Activated effector memory CD4-positive, alpha-beta T cell treated with Interleukin-2 at 50 U/mL for 16 hours (primary cell): Measurements from ENCODE around the gene RALA.

Source experiments
- DNase-seq: peaks from one replicate; pipeline ENCODE4 v3.0.0-alpha.2; 2020

The RALA gene

DNA sequence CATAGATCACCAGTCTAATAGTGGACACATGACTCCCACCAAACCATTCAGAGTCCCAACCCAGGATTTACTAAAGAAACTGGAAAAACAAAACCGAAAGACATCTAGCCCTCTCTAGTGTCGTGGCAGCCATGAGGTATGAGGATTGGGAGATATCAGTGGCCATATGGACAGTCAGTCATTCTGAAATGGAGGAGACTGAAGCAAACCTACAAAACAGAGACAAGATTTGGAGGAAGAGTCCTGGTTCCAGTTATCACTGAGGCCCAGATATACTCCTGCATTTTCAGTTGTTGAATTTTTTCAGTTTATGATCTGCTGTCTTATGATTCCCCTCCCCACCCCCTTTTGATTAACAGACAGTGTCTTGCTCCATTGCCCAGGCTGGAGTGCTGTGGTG is 9.1 kb upstream of the RALA start:
- no peak for DNase-seq

DNA sequence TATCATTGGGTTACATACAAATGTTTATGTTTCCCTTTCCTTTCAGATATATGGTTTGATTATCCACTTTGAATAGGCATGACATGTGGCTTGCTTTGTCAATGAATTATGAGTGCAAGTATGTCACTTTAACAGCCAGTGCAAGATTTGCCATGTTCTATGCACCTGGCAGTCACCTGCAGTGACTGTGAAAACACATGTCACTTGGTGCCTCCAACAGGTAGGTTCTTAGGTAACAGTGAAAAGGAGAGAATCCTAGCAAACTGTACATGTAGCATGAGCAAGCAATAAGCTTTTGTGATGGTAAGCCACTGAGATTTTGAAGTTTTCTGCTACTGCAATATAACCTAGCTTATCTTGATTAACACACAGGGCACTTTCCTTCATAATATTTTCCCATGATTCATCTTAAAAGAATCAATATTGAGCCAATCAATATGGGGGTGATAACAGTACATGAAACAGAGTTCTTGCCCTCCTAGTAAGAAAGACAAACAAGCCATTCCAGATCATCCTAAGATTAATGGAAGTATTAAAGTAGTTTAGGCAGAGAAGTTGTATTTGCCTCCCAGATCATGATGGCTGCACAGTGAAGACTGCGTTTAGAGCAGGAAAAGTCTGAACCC is 7.9 kb upstream of the RALA start:
- no peak for DNase-seq

DNA sequence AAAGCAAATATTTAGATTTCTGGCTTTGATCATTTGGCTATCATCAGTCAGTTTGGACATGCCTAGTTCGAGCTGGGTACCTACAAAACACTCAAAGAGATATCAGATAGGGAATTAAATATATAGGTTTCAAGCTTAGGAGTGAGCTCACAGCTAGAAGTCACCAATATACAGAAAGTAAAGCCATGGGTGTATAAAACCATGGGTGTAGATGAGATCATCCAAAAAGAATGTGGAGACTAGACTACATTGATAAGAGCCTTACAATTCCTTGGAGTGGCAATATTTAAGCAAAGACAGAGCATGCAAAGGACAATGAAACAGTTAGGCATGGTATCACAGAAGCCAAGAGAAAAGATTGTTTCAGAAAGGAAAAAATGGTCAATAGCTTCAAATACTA is 7.2 kb upstream of the RALA start:
- DNase-seq, result no peak

DNA sequence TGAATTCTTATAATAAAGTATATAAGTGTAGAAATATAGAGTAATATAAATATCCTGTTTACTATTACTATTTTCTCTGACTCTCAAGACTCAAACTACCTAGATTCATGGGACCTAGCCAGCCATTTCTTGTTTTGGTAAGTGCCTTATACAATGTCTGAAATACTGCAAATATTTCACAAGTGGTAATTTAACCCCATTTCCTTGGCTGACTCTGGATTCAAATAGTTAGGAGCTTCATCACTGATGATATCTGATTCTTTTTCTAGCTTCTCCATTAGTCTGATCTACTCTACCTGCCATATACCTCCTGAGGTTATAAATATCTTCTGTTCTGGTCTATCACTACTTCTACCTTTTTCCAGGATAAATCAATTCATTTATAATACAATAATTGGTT is 6.4 kb upstream of the RALA start:
- no peak for DNase-seq

DNA sequence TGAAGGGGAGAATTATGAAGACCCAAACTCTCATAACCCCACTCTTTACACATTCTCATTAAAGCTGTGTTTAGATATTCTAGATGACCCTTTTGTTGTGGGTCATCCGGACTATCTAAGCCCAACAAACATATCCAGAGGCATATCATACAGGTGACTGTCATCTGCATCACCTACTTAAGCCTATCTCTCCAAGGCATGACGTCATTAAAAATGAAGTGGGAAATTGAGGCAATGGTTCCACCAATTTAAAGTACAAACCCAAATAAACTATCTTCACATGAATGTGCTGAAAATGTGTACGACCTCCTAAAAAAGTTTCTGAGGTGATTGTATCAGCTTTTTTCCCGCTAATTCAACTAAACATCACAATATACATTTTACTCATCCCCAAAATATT is 4.5 kb upstream of the RALA start:
- no peak for DNase-seq

DNA sequence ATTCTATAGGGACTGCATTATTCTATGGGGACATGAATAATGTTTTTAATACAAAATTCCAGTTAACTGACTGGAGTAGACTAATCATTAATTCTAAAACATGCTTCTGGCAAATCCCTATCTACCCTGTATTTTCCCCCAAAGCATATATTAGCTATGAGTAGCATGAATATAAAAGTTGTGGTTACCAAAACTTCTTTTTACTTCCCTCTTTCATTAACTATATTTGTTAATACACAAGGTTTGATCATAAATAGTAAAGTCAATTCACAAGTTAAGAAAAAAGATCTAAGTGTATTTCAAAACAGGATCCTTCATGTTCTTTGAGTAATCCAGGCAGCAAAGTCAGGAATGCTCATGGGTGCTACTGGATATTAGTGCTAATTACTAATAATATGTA is 2.9 kb upstream of the RALA start:
- no peak for DNase-seq

DNA sequence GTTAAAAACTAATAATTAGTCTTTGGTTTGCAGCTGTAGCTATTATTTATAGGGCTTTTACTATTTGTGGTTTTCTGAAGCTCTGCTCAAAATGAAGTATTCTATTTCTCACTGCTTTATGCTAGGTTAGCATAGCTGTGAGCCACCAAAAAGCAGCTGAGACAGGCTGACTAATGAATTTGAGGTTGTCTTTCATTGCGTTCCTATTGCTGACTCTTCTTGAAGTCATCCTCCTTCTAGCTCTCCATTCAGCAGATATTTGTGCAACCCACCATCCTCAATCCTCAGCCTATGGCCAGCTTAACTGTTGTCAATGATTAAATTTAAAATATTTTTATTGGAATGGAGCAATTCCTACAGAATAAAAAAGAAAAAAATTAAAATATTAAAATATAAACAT is 2.1 kb upstream of the RALA start:
- DNase-seq, result no peak

DNA sequence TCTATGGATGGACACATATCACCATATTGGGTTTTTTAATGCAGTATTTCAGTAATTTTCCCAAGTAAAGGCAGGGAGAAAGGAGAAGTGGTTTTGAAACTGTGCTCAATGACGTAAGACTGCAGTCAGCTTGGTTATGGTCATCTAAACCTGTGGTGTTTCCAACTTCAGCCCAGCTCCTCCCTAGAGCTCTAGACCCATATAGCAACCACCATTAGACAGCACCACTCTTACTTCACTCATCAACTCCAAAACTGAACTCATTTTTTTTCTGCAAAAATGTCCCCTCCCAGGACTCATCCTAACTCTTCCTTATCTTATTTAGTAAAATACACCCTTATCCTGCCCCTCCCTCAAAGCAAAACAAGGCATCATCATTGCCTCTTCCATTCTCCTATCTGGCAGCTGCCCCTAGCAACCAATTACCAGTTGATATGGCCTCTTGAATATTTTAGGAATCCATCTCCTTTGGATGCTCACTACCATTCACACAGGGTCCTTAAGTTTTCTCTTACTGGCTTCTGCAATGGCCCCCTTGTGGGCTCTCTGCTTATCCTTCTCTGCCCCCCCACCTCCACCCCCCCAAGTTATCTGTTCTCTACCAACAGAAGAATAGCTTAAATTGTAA is 1.5 kb upstream of the RALA start:
- no peak for DNase-seq

DNA sequence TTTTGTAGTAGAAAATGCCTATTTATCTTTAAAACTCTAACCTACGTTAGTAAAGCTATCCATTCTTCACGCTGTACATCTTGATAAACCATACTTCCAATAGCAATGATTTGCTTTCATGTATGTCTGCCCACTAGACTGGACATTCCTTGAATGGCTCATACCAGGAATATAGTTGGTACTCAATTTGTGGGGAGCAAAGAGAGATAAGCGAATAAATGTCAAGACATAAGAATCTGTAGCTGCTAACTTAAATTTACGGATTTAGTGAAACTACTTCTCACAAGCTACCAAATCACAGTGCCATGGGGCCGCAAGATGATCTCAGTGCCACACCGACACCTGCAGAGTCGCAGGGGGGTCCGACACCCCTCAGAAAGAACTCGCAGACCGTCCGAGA is 763 bp upstream of the RALA start:
- DNase-seq, result no peak

DNA sequence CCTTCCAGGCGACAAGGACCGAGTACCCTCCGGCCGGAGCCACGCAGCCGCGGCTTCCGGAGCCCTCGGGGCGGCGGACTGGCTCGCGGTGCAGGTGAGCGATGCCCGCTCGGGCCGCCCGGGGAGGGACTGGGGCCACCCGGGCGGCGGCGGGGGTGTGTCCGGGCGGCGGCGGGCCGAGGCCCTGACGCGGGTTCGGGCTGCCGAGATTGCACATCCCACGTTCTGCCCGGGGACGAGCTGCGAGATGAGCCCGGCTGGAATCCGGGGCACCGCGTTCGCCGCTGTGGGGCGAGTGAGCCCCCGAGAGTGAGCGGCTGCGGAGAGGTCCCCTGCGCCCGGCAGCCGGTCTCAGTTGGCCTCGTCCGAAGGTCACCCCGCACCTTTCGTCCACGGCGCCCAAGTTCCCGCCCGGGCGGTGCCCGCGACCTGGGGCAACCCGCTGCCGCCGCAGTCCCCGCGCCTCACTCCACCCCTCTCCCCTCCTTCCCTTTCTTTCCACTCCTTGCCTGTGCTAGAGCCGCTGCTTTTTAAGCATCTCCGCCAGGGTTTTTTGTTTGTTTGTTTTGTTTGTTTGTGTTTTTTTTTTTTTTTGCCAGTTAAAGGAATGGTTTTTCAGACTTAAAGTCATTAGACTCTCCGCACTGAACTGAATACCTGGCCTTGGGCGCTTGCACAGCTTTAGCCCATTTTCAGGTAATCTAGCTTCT is 515 bp downstream of the RALA start:
- DNase-seq, result no peak

DNA sequence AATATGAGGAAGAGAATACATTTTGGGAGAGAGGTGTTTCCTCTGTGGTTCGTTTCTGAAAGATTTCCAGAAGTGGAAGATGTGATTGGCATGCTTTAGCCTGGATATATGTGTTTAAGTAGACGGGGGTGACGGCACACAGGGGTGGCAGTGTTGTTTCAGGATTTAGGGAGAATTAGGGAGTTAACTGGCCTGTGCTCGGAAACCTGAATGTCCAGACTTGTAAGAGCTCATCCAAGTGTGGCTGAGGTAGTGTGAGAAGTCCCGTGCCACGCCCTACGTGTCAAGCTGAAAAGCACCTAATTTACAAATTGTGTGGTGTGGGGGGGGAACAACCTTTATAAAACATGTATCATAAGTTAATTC is 1.1 kb downstream of the RALA start:
- DNase-seq, result no peak

DNA sequence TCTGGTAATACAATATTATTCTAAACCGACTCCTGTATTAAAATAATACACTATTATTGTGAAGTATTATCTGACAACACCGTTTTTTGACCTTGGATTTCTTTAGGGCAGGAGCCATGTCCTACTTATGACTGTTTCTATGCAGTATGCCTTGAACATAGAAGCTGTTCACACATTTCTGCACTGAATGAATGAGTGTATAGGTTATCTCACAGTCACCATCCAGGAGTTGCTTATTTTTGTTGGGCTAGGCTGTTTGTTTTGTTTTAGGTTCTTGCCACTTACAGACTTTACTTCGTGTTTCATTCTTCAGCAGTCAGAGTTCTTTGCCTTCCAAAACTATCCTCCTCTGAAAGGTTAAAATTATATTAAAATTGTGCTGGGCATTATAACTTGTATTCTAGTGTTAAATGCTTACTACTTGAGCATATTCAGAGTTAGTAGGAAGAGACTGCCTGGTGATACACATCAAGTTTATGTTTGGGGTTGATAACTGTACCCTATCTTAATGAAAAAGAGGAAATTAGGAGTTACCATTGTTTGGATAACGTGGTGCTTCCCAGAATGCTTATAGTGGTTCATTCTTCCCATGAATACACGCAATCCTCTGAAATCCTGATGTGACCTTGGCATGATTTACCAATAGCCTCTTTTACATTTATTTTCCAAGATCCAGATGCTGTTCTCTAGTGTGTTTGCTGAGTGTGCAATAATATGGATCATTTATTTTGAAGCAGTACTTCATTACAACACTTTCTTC is 1.7 kb downstream of the RALA start:
- no peak for DNase-seq

DNA sequence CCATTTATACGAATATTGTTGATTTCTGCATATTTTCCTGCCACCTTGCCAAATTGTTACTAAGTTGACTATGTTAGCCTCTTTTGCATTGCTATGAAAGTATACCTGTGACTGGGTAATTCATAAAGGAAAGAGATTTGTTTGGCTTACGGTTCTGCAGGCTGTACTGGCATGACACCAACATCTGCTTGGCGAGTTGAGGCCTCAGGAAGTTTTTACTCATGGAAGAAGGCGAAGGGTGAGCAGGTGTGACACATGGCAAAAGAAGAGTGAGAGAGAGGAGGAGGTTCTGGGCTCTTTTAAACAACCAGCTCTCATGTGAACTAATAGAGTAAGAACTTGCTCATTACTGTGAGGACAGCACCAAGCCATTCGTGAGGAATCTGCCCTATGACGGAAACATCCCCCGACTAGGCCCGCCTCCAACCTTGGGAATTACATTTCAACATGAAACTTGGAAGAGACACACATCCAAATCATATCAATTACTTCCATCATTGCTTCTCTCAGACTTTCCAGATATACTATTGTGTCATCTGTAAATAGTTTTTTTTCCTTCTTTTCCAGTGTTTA is 8.4 kb downstream of the RALA start:
- no peak for DNase-seq

DNA sequence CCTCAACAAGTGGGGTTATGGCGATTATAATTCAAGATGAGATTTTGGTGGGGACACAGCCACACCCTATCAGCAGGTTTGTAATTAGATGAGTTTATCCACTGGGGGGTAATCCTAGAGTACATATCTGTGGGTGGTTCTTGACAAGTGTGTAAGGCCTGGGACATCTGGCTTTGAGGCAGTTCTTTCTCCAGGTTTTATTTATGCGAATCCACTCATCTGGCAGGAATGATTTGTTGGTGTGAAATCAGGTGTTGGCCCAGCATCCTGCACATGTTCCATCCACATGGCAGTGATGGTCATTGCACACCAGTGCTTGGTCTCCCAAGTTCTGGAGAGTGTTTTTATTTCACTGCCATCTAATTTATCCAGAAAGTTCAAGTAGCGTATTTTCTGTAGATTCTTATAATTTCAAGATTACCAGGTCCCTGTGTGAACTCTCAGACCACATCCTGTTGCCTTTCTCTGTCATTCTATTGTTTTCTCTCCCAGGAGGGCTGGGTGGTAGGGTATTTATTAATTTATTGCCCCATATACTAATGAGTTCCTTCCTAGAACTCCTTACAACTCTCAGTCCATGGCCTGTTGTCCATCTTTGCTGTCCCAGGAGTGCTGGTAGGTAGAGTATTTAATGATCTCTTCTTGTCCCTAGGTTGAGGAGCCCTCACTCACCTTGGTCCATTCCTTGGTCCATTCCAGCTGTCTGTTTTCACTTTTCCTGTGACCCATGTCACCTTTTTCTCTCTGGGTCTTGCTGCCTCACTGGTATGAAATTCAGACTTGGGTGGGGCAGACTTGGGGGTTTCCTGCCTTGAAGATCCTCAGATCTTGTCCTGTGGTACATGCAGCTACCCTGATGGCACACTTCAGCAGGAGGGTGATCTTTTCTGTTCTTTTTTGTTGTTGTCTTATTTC is 10.4 kb downstream of the RALA start:
- DNase-seq, result no peak

DNA sequence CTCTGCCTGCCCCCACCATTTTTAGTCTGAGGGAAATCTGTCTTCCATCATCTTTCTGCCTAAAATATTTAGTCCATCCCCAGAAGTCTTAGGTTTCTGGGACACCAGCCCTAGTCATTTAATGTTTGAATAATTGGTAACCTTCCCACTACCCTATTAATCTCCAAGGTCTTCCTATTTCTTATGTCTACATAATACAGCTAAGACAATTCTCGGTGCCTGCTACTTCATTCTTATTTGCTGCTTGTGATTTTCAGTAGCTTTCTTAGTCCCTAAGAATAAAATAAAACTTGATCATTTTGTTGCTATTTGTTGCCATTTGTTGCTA is 11.1 kb downstream of the RALA start:
- no peak for DNase-seq

DNA sequence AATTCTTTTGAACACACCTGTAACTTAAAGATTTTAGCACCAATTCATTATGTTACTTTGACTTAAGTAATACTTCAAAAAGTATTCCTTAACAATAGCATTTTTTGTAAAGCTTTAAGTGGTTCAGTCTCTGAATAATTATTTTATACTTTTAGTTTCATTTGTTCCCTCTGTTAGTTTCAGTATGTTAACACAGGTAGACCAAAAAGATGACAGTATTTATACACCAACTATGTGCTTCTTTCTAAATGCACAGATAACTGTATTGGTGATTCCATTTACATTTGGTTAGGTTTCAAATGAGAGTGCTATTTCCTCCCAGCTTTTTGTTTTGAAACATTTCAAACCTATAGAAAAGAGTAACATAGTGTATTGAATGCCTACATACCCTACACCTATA is 14.0 kb downstream of the RALA start:
- DNase-seq, result no peak

DNA sequence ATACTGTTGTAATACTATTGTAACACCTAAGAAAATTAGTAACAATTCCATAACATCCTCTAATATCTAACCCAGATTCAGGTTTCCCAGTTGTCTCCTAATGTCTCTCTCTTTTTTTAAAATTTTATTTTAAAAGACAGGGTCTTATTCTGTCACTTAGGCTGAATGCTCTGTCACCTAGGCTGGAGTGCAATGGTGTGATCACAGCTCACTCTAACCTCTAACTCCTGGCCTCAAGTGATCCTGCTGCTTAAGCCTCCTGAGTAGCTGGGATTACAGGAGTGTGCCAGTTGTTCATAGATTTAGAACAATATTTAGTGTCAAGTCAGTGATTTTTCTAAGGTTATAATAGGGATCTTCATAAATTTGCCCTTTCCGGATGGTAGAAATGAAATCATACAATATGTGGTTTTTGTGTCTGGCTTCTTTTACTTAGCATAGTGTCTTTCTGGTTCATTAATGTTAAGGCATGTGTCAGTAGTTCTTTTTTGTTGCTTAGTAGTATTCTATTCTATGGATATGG is 14.7 kb downstream of the RALA start:
- no peak for DNase-seq

DNA sequence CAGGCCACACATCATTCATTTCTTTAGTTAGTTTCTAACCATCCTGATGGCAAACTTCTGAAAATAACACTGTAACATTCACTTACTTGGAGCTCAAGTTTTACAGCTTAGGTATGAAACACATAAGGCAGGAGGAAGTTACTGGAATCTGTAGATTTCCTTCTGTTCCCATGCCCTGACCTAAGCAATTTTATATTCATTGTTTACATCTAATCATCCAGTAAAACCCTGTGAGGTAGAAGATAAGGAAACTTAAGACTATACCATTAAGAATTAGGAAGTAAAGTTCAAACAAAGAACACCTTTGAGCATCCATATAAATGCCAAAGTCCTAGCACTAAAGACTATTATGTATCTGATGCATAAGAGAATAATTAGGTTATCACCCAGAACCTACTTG is 19.5 kb downstream of the RALA start:
- DNase-seq, result no peak

DNA sequence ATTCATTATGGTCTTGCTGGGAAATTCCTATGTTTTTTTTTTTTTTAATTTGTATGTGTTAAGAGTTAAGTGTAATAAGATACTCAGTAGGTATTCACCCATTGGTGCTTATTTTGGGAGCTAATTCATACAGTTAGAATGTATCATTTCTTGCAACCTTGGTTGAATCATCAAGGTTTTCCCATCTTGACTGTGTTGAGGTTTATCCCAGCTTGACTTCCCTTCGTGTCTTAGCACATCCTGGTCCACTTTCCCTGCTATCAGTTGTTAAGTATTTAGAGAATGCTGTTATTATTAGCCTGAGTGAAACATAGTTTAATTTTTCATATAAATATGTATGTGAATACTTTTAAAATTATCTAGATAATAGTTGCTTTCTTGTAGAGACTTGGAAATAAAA is 20.8 kb downstream of the RALA start:
- no peak for DNase-seq

DNA sequence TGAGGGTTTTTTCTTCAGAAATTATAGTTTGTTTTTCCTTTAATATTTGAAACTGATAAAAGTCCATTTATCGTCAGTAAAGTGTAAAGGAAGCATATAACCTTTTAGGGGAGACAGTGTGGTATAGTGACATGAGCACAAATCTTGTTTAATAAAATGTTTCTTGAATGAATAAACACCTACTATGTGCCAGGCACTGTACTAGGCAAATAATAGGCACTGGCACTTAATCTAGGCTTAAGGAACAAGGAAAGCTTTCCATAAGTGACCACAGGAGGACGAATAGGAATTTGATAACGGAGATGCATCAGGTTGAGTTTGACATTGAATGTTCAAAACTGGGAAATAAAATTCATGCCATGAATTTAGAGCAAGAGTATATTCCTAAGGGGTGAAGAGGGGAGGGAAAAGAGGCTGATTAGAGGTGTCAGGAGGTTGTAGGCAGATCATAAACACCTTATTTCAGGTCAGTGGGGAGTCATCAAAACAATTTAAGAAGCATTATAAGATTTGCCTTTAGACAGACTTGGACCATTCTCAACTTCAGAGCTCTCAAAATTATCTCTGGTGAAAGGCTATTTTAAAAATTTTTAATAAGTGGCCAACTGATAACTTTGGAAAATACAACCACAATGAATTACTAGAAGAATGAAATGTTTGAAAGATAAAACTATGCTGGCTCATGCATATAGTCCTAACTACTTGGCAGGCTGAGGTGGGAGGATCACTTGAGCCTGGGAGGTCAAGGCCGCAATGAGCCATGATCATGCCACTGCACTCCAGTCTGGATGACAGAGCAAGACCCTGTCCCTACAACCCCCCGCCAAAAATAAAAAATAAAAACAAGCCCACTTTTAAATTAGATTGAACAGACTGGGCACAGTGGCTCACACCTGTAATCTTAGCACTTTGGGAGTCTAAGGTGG is 22.4 kb downstream of the RALA start:
- DNase-seq, result no peak

DNA sequence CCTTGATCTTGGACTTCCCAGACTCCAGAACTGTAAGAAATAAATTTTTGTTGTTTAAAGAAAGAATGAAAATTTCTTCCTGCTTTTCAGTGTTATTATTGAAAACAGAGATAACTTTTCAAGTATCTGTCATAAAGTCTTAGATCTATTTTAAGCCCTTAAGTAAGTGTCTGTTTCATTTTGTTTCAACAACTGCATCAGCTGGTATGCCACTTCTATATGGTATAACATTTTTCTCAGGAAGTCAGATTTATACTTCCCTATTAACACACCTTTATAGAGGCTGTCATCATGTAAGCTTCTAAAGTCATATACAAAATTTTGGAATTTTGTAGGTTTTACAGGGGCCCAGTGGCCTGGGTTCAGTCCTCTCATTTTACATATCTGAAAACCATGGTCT is 24.4 kb downstream of the RALA start:
- DNase-seq, result no peak
